Mucosa of descending colon (tissue), 3 donors: ENCODE data around the gene GNB1. TPM values are rescaled to one million over a fixed set of nuclear protein-coding genes. Genes with fewer than 3 reads are reported as not detected.

Experiments
- ATAC-seq: fragments of 200-7000 bp; cut with Tn5 transposase; one replicate; pipeline ENCODE4 v1.9.1; 2020; ENCODE audit warnings: mild to moderate bottlenecking, moderate library complexity
- DNase-seq, 3 donors: peaks; one replicate each; pipeline ENCODE4 v3.0.0-alpha.2; 2020
- H3K36me3 ChIP-seq: fragments of 200-600 bp; one replicate; pipeline ENCODE4 v1.8.0; 2021; ENCODE audit warnings: low read depth, mild to moderate bottlenecking
- H3K4me1 ChIP-seq: fragments of 200-600 bp; one replicate; pipeline ENCODE4 v1.8.0; 2021; ENCODE audit warnings: low read depth, mild to moderate bottlenecking
- H3K4me3 ChIP-seq: fragments of 200-600 bp; one replicate; pipeline ENCODE4 v1.8.0; 2021; ENCODE audit warnings: mild to moderate bottlenecking
- H3K9me3 ChIP-seq: fragments of 200-600 bp; one replicate; pipeline ENCODE4 v1.8.0; 2021; ENCODE audit warnings: mild to moderate bottlenecking
- CTCF ChIP-seq: fragments of 200-600 bp; IDR thresholded peaks from one replicate; pipeline ENCODE4 v1.8.0; 2022; ENCODE audit warnings: antibody characterized with exemption, mild to moderate bottlenecking
- intact Hi-C, 2 donors: fragments of 100-400 bp; cut with DNase I in 1 of 2; cut with micrococcal nuclease in 1 of 2; formaldehyde crosslinking; loops; one replicate each; pipeline versions ENCODE4 v1.11.0 to v1.11.1; 2022; cut with DNase I, micrococcal nuclease
- total RNA-seq, 3 donors: library from RNA; stranded (reverse); fragmentation: NEBNext Ultra II Directional in 2 of 3; extraction: Animal tissue kit (Norgen Biotek cat#: 25700) in 2 of 3; gene quantifications; one replicate each; pipeline versions ENCODE4 v1.2.1 to v1.2.4, GENCODE V29; 2021 to 2023
- donor health status: DM: no; HTN: no; CAD: no; lungs with moderate emphysema.
- donor health status: DM: no; HTN: no; CAD: no.
- donor health status: DM: no; HTN: yes; CAD: no.

Gene GNB1
- total RNA-seq, 3 donors from 2014 or later: 314 to 329 (median 318) TPM

GRCh38 chr1:1817221-1817620, 73.7 kb downstream of the GNB1 start:
- TF ChIP-seq CTCF: no peak
- Histone ChIP-seq H3K9me3 (no peaks in the 10 kb centered on the region), H3K4me1 (no peaks in the 10 kb centered on the region), H3K36me3 (no peaks in the 10 kb centered on the region), H3K4me3 (no peak overlapping the region)
- ATAC-seq (no peak), DNase-seq (no peak)
- intact Hi-C loops: no loop called here

- intact Hi-C loops: no loop called here
- H3K4me1 ChIP-seq: no peaks in the 10 kb centered on the region
- DNase-seq (no peak), ATAC-seq (no peak)
- H3K9me3 ChIP-seq: no peaks in the 10 kb centered on the region
- no peaks in the 10 kb centered on the region for H3K36me3 ChIP-seq
- TF ChIP-seq CTCF: no peak
- H3K4me3 ChIP-seq: no peak overlapping the region
Observed at GRCh38 chr1:1815606-1816281, 75.1 kb downstream of the GNB1 start.

GRCh38 chr1:1809489-1809888, 81.4 kb downstream of the GNB1 start:
- H3K4me1 ChIP-seq: no peaks in the 10 kb centered on the region
- ATAC-seq (no peak), DNase-seq (no peak)
- intact Hi-C loops: no loop called here
- H3K9me3 ChIP-seq: no peaks in the 10 kb centered on the region
- no peaks in the 10 kb centered on the region for H3K36me3 ChIP-seq
- TF ChIP-seq CTCF: no peak
- H3K4me3 ChIP-seq: no peak overlapping the region

GRCh38 chr1:1808206-1808605, 82.7 kb downstream of the GNB1 start:
- Histone ChIP-seq H3K9me3 (no peaks in the 10 kb centered on the region), H3K4me3 (no peak overlapping the region), H3K36me3 (no peaks in the 10 kb centered on the region), H3K4me1 (no peaks in the 10 kb centered on the region)
- DNase-seq: no peak
- no peak for ATAC-seq
- no peak for TF ChIP-seq CTCF
- intact Hi-C loops: no loop called here

GRCh38 chr1:1806890-1807289, 84.0 kb downstream of the GNB1 start:
- no peaks in the 10 kb centered on the region for H3K36me3 ChIP-seq
- no peak for TF ChIP-seq CTCF

GRCh38 chr1:1804301-1804700, 86.6 kb downstream of the GNB1 start:
- no peaks in the 10 kb centered on the region for H3K36me3 ChIP-seq
- no peaks in the 10 kb centered on the region for H3K9me3 ChIP-seq
- no peak for TF ChIP-seq CTCF
- H3K4me3 ChIP-seq: no peak overlapping the region
- intact Hi-C loops: no loop called here
- no peaks in the 10 kb centered on the region for H3K4me1 ChIP-seq
- no peak for DNase-seq
- no peak for ATAC-seq

More at GRCh38 chr1:1806890-1807289, 84.0 kb downstream of the GNB1 start:
- DNase-seq (no peak), ATAC-seq (no peak)
- intact Hi-C loops: no loop called here
- Histone ChIP-seq H3K4me3 (no peak overlapping the region), H3K4me1 (no peaks in the 10 kb centered on the region), H3K9me3 (no peaks in the 10 kb centered on the region)
